T-helper 1 cell (primary cell): ENCODE results near the gene DRD4.

Source experiments
- DNase-seq, 5 donors: peaks; one replicate each; pipeline ENCODE4 v3.0.0-alpha.2; 2012 to 2020
- total RNA-seq, 4 donors: gene quantifications; one replicate each; lab custom pipeline; 2026; lab: John Stamatoyannopoulos, UW

DRD4 gene
- 0 to 0.39 (median 0.08) reads per million in 4 donors for total RNA-seq

DNA sequence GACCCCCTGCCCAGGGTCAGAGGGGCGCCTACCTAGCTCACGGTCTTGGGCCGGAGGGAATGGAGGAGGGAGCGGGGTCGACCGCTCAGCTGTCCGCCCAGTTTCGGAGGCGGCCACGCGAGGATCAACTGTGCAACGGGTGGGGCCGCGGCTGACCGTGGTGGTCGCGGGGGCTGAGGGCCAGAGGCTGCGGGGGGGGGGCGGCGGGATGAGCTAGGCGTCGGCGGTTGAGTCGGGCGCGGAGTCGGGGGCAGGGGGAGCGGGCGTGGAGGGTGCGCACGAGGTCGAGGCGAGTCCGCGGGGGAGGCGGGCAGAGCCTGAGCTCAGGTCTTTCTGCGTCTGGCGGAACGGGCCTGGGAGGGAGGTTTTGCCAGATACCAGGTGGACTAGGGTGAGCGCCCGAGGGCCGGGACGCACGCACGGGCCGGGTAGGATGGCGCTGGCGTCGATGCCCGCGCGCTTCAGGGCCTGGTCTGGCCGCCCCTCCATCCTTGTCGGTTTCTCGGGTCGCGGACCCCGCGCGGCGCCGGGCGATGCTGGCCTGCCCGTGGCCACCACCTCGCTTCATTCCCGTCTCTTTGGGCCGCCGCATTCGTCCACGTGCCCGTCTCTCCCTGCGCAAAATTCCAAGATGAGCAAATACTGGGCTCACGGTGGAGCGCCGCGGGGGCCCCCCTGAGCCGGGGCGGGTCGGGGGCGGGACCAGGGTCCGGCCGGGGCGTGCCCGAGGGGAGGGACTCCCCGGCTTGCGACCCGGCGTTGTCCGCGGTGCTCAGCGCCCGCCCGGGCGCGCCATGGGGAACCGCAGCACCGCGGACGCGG, at the start of gene DRD4:
TSS of gene DRD4 (plus strand) at position 759 of the 822 bp plus-strand sequence. CDS start at position 795, 36 bp downstream.
- DNase-seq, result no peak

DNA sequence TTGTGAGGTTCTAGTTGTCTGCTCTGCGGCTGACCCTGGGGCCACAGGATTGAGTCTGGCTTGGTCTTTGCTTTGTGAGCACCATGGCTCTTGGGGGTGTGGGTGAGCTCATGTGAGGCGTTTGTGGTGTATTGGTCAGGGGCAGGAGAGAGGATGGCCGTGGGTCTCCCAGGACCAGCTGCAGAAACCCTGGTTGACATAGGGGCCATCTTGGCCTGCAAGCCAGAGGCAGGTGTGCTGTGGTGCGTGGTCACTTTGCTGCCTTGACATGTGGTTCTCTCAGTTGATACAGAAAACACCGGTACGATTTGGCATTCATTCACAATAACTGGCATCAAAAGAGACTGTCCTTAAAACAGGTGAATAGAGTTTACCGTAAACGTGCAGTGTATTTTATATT, 49.5 kb upstream of the DRD4 start:
- no peak for DNase-seq

DNA sequence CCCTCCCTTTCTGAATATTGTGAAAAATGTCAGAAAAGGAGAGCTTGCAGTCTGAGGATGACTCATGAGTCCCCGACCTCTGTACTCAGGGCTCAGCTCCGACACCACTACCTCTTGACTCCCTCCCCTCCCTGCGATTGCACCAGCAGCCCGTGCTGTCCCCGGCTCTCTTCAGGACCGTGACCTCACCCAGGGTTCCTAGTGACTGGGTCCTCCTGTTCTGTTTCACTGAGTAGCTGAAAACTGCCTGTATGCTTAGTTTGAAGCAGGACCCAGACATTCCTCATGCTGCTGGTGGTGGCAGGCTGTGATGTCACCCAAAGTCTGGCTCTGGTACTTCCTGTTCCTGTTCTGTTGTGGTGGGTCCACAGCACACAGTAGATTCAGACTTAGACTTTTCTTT, 49.1 kb upstream of the DRD4 start:
- DNase-seq, result peak in 4 of 5 donors; percentile 49 to 74 (median 63)

DNA sequence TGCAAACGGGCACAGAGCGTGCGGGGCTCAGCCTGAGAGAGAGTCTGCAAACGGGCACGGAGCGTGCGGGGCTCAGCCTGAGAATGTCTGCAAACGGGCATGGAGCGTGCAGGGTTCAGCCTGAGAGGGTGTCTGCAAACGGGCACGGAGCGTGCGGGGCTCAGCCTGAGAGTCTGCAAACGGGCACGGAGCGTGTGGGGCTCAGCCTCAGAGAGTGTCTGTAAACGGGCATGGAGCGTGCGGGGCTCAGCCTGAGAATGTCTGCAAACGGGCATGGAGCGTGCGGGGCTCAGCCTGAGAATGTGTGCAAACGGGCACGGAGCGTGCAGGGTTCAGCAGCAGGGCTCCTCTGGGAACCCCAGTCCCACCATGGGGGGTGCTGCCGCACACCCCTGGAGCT, 47.3 kb upstream of the DRD4 start:
- DNase-seq, result no peak

GRCh38 chr11:590997-591396, 46.1 kb upstream of the DRD4 start:
- no peak for DNase-seq

DNA sequence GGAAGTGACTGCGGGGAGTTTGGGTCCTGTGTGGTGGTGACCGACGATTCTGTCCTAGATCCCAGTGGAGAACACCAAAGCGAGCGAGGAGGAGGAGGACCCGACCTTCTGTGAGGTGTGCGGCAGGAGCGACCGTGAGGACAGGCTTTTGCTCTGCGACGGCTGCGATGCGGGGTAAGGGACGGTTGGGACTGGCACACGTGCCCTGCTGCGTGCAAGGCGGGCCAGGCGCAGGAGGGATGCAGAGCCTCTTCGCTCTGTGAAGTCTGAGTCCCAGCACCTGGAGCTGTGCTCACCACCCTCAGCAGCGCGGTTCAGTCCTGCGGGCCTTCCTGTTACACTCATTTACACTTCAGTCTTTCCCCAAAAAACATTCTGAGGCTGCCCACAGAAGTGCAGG, 44.6 kb upstream of the DRD4 start:
- no peak for DNase-seq

DNA sequence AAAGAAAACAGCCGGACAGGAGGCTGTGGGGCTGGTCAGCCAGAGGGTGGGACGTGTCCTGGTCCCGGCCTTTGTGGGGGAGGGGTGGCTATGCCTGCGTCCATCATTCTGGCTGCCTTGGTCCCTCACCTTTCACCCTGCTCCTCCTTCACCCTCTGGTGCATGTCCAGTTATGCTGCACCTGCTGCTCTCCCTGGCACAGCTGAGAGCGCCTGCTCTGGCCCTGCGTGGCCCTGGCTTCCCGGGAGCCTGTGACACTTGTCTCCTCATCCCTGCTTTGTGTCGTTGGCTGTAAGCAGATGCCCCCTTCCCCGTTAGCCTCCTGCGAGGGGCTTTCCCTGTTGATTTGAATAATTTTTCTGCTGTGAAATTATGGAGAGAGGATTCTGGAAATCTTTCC, 44.2 kb upstream of the DRD4 start:
- no peak for DNase-seq

DNA sequence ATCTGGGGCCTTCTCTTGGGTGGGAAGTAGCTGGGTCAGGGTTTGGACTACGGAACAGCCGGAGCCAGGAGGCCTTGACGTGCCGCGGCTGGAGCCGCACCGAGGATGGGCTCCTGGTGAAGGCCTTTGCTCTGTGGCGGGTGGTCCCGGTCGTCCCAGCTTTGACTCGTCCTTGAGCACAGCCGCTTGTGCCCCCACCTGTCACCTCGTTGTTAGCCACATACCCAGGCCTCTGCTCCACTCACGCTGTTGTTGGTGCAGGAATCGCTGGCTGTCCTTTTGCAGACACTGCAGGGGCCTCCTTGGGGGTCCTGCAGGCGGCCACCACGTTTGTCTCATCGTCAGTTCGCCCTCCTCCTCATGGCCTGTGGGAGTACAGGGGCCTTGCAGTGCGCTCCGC, 43.7 kb upstream of the DRD4 start:
- DNase-seq, result no peak

DNA sequence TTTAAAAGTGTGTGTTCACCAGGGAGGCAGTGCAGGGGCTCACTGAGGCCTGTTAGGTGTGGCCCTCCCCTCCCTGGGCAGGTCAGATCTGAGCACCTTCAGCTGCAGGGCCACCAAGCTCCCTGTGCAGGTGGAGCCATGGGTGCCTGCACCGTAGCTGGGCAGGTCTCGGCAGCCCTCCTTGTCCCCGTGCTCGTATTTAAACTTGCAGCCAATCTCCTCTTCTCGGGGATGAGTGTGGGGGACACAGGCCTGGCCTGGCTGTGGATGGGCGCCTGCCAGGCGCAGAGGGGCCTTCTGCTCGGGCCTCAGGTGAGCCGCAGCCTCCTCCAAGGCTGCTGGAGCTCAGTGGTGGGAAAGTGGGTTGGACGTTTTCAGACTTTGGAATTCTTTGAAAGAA, 41.7 kb upstream of the DRD4 start:
- no peak for DNase-seq

DNA sequence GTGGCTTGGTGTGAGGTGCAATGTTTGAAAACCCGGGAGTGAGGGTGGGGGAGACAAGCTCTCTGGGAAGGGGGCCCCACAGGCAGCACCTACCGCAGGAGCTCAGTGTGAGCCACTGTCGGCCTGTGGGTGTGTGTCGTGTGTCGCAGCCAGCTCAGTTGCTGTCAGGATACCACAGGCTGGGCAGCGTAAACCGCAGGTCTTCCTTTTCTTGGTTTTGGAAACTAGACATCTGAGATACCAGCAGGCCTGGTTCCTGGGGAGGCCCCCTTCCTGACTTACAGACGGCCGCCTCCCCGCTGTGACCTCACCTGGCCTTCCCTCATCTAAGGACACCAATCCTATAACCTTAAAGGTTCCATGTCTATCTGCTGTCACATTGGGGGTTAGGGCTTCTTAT, 40.7 kb upstream of the DRD4 start:
- no peak for DNase-seq

DNA sequence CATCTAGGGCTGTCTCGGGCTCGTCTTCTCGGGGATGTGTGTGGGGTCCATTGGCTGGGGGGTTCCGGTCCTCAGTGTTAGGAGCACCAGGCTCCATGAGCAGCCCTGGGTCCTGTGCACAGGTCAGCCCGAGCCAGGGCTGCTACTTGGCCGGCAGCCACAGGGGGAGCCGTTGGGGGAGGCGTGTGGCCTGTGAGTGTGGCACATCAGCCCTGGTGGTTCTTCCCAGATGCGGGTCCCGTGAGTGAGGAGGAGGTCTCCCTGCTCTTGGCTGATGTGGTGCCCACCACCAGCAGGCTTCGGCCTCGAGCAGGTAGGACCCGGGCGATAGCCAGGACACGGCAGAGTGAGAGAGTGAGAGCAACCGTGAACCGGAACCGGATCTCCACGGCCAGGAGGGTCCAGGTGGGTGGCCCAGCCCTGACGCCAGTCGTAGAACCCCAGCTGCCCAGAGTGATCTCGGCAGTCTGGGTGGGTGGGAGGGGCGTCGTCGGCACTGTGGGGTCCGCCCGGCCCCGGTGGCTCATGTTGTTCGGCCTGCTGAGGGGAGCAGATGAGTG, 39.8 kb upstream of the DRD4 start:
- no peak for DNase-seq

- no peak for DNase-seq
These were observed 38.9 kb upstream of the DRD4 start for GRCh38 chr11:598005-598680.

- no peak for DNase-seq
These were observed 35.4 kb upstream of the DRD4 start for GRCh38 chr11:601573-602245.

DNA sequence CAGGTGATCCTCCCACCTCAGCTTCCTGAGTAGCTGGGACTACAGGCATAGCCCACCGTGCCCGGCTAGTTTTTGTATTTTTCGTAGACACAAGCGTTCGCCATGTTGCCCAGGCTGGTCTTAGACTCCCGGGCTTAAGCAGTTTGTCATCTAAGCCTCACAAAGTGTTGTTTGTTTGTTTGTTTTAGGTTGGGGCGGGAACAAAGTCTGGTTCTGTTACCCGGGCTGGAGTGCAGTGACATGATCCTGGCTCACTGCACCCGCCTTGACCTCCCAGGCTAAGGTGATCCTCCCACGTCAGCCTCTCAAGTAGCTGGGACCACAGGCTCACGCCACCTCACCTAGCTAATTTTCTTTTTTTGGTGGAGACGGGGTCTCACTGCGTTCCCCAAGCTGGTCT, 33.9 kb upstream of the DRD4 start:
- no peak for DNase-seq

DNA sequence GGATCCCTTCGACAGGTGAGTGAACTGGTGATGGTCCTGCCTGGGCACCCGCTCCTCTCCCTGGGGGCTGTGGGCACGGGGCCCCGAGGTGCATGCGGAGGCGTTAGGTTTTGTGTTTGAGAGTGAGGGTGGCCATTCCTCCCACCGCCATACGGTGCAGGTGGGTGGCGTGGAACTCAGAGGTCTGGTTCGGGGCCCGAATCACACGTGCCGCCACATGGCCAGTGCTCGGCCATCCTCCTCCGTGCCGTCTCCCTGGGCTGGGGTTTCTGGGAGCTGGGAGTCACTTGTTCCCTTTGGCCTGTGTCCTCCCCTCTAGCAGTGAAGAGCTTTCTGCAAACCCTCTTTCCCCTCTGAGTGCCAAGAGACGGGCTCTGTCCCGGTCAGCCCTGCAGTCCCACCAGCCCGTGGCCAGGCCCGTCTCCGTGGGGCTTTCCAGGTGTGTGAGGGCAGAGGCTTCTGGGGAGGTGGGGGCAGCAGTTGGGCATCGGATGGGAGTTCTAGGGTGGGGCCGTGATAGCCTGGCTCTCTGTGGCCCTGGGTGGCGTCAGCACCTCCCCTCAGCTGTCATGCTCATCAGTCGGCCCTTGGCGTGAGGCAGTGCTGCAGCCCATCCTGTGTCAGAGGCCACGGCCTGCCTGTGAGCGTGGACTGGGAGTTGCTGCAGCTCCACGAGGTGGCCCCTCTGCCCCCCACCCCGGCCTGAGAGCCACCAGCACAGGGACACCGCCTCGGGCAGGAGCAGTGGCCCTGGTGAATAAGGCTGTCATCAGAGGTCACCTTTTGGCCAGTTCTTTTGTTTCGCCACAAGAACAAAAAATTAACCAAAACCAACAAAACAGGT, 31.6 kb upstream of the DRD4 start:
- no peak for DNase-seq

- no peak for DNase-seq
These were observed 30.8 kb upstream of the DRD4 start for GRCh38 chr11:606245-606644.

DNA sequence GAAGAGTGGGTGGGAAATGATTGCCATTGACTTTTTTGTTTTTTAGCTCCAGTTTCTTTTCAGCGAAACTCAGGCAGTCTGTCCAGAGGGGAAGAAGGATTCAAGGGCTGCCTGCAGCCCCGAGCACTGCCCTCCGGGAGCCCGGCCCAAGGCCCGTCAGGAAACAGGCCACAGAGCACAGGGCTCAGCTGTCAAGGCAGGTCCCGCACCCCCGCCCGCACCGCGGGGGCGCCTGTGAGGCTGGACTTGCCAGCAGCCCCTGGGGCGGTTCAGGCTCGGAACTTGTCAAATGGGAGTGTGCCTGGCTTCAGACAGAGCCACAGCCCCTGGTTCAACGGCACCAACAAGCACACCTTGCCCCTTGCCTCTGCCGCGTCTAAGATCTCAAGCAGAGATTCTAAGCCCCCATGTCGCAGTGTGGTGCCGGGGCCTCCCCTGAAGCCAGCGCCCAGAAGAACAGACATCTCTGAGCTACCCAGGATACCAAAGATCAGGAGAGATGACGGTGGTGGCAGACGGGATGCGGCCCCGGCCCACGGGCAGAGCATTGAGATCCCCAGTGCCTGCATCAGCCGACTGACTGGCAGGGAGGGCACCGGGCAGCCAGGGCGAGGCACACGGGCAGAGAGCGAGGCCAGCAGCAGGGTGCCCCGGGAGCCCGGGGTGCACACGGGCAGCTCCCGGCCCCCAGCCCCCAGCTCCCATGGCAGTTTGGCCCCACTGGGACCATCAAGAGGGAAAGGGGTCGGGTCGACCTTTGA, 29.9 kb upstream of the DRD4 start:
- DNase-seq, result no peak

DNA sequence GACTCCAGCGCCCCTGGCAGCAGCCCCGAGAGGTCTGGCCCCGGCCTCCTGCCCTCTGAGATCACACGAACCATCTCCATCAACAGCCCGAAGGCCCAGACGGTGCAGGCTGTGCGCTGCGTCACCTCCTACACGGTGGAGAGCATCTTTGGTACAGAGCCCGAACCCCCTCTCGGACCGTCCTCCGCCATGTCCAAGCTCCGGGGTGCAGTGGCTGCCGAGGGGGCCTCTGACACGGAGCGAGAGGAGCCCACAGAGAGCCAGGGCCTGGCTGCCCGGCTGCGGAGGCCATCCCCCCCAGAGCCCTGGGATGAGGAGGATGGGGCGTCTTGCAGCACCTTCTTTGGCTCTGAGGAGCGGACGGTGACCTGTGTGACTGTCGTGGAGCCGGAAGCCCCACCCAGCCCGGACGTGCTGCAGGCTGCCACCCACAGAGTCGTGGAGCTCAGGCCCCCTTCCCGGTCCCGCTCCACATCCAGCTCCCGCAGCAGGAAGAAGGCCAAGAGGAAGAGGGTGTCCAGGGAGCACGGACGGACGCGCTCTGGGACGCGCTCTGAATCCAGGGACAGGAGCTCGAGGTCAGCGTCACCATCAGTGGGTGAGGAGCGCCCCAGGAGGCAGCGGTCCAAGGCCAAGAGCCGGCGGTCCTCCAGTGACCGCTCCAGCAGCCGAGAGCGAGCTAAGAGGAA, 29.0 kb upstream of the DRD4 start:
- peak in 1 of 5 donors; percentile 12 for DNase-seq

- DNase-seq, result no peak
These were observed 28.2 kb upstream of the DRD4 start for GRCh38 chr11:608791-609251.

- no peak for DNase-seq
These were observed 27.7 kb upstream of the DRD4 start for GRCh38 chr11:609341-609811.
